Activated T-cell treated with anti-CD3 and anti-CD28 coated beads, Interleukin-2, amount 50 U/mL, for 48 hours (primary cell): ENCODE results near the gene ERVMER34-1.

Source experiments
- DNase-seq, 2 experiments: peaks; one replicate each; pipeline ENCODE4 v3.0.0-alpha.2; 2020

ERVMER34-1 gene

GRCh38 chr4:52716364-52717151, 34.7 kb downstream of the ERVMER34-1 start:
- peak in 1 of 2 experiments; percentile 22 for DNase-seq

GRCh38 chr4:52715914-52716313, 35.3 kb downstream of the ERVMER34-1 start:
- DNase-seq = no peak

GRCh38 chr4:52715255-52715897, 35.8 kb downstream of the ERVMER34-1 start:
- no peak for DNase-seq

- DNase-seq = peak; percentile 27 to 35
These were observed 36.5 kb downstream of the ERVMER34-1 start for GRCh38 chr4:52714597-52715254.

- DNase-seq = peak; percentile 38 to 39
These were observed 37.7 kb downstream of the ERVMER34-1 start for GRCh38 chr4:52713456-52713937.

GRCh38 chr4:52712251-52713130, 38.7 kb downstream of the ERVMER34-1 start:
- peak; percentile 97 to 98 for DNase-seq

- no peak for DNase-seq
These were observed 39.4 kb downstream of the ERVMER34-1 start for GRCh38 chr4:52711834-52712250.

GRCh38 chr4:52711272-52711671, 40.0 kb downstream of the ERVMER34-1 start:
- DNase-seq = no peak

- no peak for DNase-seq
These were observed 42.1 kb downstream of the ERVMER34-1 start for GRCh38 chr4:52709155-52709554.

- DNase-seq = no peak
These were observed 46.6 kb downstream of the ERVMER34-1 start for GRCh38 chr4:52704661-52705060.

- no peak for DNase-seq
These were observed 47.1 kb downstream of the ERVMER34-1 start for GRCh38 chr4:52704133-52704532.

GRCh38 chr4:52701207-52701606, 50.0 kb downstream of the ERVMER34-1 start:
- DNase-seq = no peak

GRCh38 chr4:52694936-52695335, 56.3 kb downstream of the ERVMER34-1 start:
- no peak for DNase-seq

GRCh38 chr4:52693492-52693891, 57.7 kb downstream of the ERVMER34-1 start:
- DNase-seq = no peak
